Astrocyte (in vitro differentiated cells and primary cell): ENCODE data around the gene NCR3LG1.

ENCODE experiments used
- EZH2 ChIP-seq: IDR thresholded peaks from 2 replicates; pipeline ENCODE4 v1.6.1; 2012; ENCODE audit warnings: mild to moderate bottlenecking, low read length, inconsistent platforms; ENCODE audit not compliant: insufficient read depth
- TF ChIP-seq, protein P1 (sequence below): IDR thresholded peaks from 2 replicates; pipeline ENCODE4 v1.5.1; 2011; ENCODE audit warnings: low read depth, mild to moderate bottlenecking, inconsistent platforms, low read length, moderate library complexity; ENCODE audit not compliant: insufficient read depth

DNA sequence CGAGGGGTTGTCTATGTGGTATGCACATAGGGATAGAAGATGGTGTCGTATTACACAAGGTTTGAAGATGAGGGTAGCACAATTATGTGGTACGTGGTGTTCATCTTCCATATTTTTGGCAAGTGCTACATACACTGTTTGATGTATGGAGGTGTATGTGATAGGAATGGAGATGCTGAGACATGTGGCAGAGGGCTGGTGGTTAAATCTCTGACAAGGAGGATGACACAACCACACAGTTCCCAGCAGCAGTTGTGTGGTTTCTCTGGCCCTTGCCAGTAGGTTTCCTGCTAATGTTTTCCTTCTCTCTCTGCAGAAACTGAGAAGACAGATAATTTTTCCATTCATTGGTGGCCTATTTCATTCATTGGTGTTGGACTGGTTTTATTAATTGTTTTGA is 17.0 kb downstream of the NCR3LG1 start:
- TF ChIP-seq, protein P1, sequence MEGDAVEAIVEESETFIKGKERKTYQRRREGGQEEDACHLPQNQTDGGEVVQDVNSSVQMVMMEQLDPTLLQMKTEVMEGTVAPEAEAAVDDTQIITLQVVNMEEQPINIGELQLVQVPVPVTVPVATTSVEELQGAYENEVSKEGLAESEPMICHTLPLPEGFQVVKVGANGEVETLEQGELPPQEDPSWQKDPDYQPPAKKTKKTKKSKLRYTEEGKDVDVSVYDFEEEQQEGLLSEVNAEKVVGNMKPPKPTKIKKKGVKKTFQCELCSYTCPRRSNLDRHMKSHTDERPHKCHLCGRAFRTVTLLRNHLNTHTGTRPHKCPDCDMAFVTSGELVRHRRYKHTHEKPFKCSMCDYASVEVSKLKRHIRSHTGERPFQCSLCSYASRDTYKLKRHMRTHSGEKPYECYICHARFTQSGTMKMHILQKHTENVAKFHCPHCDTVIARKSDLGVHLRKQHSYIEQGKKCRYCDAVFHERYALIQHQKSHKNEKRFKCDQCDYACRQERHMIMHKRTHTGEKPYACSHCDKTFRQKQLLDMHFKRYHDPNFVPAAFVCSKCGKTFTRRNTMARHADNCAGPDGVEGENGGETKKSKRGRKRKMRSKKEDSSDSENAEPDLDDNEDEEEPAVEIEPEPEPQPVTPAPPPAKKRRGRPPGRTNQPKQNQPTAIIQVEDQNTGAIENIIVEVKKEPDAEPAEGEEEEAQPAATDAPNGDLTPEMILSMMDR, result no peak
- no peak for TF ChIP-seq EZH2
